NCI-H345 treated with DMSO at 0.1 percent for 48 hours (cell line): ENCODE measurements around the gene CCDC57.

Source experiments
- DNase-seq: peaks from one replicate; lab custom pipeline; 2025; ENCODE audit not compliant: unreplicated experiment; lab: John Stamatoyannopoulos, UW

The CCDC57 gene

DNA sequence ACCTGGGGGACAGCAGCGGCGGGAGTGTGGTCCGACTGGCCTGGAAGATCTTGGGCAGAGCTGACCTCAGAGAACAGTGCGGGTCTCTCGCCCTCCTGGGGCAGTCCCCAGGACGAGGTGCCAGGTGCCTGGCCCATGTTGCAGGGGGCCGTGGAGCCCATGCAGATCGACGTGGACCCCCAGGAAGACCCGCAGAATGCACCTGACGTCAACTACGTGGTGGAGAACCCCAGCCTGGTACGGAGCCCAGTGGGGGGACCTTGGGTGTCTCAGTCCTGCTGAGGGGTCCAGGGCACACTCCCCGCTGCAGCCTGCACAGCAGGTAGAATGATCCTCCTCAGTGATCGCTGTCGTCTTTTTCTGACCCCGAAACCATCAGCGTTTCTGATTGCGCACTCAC, 159.5 kb downstream of the CCDC57 start:
- no peak for DNase-seq

DNA sequence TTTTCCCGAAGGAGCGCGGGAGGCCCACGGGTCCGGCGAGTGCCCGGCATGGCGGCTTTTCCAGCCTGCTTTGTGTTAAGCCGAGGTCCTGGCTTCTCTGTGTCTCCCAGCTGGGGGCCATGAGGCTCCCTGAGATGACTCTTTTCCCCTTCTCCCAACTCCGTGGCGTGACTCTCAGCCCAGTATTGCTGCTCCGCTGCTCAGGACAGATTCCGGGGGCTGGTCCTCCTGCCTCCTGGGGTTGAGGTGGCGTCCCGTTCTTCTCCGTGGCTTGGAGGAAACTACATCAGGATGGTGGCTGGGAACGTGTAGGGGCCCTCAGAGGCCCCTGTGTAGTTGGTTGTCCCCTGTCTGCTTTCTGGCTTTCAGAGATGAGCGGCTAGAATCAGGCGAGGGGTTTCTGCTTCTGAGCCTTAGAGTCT, 160.0 kb downstream of the CCDC57 start:
- no peak for DNase-seq

- DNase-seq, result peak; percentile 74
These were observed 160.6 kb downstream of the CCDC57 start, which contains the start of the genes GPS1 and RFNG for GRCh38 chr17:82051776-82052637. Gene GPS1 (plus strand): TSS chr17:82051898. CDS start chr17:82051932, 34 bp downstream. Gene RFNG (minus strand): TSS chr17:82051811. CDS start chr17:82051766, 45 bp downstream.
